Measurements from ENCODE around the gene MAP3K5.

The MAP3K5 gene

GRCh38 chr6:136644597-136644952 is 147.7 kb downstream of the MAP3K5 start:
- DNase-seq (ENCODE audit: low read depth), result no peak
- no peak overlapping the region for H3K4me3 ChIP-seq (ENCODE audit: low read length)
- TF ChIP-seq, protein P1, sequence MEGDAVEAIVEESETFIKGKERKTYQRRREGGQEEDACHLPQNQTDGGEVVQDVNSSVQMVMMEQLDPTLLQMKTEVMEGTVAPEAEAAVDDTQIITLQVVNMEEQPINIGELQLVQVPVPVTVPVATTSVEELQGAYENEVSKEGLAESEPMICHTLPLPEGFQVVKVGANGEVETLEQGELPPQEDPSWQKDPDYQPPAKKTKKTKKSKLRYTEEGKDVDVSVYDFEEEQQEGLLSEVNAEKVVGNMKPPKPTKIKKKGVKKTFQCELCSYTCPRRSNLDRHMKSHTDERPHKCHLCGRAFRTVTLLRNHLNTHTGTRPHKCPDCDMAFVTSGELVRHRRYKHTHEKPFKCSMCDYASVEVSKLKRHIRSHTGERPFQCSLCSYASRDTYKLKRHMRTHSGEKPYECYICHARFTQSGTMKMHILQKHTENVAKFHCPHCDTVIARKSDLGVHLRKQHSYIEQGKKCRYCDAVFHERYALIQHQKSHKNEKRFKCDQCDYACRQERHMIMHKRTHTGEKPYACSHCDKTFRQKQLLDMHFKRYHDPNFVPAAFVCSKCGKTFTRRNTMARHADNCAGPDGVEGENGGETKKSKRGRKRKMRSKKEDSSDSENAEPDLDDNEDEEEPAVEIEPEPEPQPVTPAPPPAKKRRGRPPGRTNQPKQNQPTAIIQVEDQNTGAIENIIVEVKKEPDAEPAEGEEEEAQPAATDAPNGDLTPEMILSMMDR (conservative IDR thresholded peaks at IDR 0.05; ENCODE audit: low read length), result no peak

- TF ChIP-seq, protein P1 (conservative IDR thresholded peaks at IDR 0.05; ENCODE audit: low read length), result peak; percentile 92
- no peak overlapping the region for H3K4me3 ChIP-seq (ENCODE audit: low read length)
- DNase-seq (ENCODE audit: low read depth), result peak; percentile 83
Observed at GRCh38 chr6:136643850-136644596, 148.3 kb downstream of the MAP3K5 start.

- TF ChIP-seq, protein P1 (conservative IDR thresholded peaks at IDR 0.05; ENCODE audit: low read length), result no peak
- no peak for DNase-seq (ENCODE audit: low read depth)
- H3K4me3 ChIP-seq (ENCODE audit: low read length), result no peak overlapping the region
Observed at GRCh38 chr6:136641873-136642465, 150.3 kb downstream of the MAP3K5 start.

DNA sequence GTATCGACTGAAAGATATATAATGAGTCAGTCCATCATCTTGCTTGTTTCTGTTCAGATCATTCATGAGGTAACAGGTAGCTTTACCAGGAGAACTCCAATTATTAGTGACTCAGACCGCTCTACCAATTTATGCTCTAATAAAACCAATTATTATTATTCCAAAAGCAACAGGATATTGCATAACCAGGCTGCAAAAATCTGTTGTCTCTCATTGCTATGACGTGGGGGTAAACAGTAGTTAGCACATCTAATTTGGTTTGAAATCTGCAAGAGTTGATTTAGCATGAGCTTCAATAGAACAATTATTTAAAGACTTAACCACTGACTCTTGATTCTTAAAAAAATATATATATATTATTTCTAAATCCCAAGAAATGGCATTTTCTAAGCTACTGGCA is 151.1 kb downstream of the MAP3K5 start:
- DNase-seq (ENCODE audit: low read depth), result peak; percentile 16
- TF ChIP-seq, protein P1 (conservative IDR thresholded peaks at IDR 0.05; ENCODE audit: low read length), result no peak
- H3K4me3 ChIP-seq (ENCODE audit: low read length), result no peak overlapping the region

DNA sequence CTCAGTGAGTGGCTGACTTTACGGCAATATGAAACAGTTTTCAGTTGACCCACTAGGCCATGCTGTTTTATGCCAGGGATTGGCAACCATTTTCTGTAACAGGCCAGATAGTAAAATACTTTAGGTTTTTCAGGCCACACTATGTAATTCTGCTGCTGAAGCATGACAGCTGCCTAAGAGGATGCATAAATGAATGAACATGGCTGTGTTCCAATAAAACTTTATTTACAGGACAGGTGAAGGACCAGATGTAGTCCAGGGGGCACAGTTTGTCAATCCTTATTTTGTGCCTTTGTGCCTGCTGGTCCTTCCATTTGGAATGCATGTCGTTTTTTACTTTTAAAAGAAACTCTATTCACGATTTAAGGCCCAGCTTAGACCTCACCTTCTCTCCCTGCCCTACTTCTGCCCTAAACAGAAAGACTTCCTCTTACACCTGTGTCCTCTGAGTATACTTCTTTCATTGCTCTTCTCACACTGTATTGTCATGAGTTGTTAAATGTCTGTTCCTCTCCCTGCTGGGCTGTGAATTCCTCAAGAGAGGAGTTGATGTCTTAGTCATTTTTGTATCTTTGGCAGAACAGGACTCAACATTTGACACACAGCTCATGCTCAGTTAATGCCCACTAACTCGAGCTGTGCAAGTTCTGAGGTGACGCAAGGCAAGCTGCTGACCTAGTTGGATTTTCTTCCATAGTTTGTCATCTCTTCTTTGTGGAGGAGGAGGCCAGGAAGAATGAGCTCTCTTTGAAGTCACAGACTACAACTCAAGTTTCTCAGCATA is 152.0 kb downstream of the MAP3K5 start:
- DNase-seq (ENCODE audit: low read depth), result peak; percentile 83
- no peak overlapping the region for H3K4me3 ChIP-seq (ENCODE audit: low read length)
- TF ChIP-seq, protein P1 (conservative IDR thresholded peaks at IDR 0.05; ENCODE audit: low read length), result no peak

- TF ChIP-seq, protein P1 (conservative IDR thresholded peaks at IDR 0.05; ENCODE audit: low read length), result no peak
- DNase-seq (ENCODE audit: low read depth), result no peak
- no peak overlapping the region for H3K4me3 ChIP-seq (ENCODE audit: low read length)
Observed at GRCh38 chr6:136639702-136640101, 152.6 kb downstream of the MAP3K5 start.
